AG10803 (cell line): Measurements from ENCODE around the gene FBXO3.

Experiments
- DNase-seq: peaks from one replicate; pipeline ENCODE4 v3.0.0; 2010; ENCODE audit warnings: low read depth
- H3K4me3 ChIP-seq: 2 replicates; pipeline ENCODE4 v1.5.1; 2011; ENCODE audit warnings: mild to moderate bottlenecking, low read length, control low read depth
- TF ChIP-seq, protein P1 (sequence below): conservative IDR thresholded peaks from 2 replicates; pipeline ENCODE4 v1.5.1; 2011; ENCODE audit warnings: mild to moderate bottlenecking, low read length, control low read depth, inconsistent platforms

FBXO3 gene

DNA sequence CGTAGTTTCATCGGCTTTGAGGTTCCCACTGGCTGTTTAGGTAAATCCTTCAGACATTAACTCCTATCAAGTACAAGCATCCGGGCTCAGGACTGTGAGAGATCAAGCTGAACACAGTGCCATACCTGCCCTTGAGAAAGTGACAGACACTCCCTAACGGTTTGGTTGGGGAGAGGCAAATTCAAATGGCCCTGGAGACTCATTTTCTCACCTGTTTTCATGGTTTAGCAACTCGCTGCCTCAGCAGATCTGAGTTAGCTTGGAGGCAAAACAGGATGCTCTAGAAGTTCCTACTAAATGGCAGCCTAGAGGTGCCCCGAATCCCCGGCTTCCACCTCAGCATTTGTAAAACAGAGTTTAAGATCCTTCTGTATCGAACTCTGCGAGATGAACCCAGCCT is 3.6 kb upstream of the FBXO3 start:
- TF ChIP-seq, protein P1, sequence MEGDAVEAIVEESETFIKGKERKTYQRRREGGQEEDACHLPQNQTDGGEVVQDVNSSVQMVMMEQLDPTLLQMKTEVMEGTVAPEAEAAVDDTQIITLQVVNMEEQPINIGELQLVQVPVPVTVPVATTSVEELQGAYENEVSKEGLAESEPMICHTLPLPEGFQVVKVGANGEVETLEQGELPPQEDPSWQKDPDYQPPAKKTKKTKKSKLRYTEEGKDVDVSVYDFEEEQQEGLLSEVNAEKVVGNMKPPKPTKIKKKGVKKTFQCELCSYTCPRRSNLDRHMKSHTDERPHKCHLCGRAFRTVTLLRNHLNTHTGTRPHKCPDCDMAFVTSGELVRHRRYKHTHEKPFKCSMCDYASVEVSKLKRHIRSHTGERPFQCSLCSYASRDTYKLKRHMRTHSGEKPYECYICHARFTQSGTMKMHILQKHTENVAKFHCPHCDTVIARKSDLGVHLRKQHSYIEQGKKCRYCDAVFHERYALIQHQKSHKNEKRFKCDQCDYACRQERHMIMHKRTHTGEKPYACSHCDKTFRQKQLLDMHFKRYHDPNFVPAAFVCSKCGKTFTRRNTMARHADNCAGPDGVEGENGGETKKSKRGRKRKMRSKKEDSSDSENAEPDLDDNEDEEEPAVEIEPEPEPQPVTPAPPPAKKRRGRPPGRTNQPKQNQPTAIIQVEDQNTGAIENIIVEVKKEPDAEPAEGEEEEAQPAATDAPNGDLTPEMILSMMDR, result no peak
- no peak overlapping the region for H3K4me3 ChIP-seq
- DNase-seq, result no peak

DNA sequence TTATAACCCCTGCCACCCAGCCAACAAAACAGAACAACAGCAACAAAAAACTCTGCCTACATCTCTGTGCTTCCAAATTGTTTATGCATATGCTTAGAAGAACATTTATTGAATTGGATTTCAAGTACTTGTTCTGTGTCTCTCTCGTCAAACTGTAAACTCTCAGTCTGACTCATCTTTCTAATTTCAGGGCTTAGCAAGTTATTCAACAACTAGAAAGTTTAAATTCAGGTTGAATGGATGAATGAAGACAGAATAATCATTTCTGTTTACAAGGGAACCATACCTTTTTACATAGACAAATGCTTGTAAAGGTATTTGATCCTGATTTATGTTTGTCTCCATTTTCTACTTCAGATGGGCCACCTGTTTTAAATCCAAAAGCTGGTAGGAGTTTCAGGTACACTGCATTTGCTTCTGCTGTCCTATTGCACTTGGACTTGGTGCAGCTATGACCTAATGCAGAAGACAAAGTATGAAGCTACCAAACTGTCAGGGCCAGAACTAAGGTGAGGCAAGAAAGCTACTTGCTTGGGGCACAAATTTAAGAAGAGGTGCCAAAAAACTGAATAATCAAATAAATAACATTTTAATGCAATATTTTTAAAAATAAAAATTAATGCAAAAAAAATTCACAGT is 1.6 kb upstream of the FBXO3 start:
- TF ChIP-seq, protein P1, result no peak
- no peak for DNase-seq
- no peak overlapping the region for H3K4me3 ChIP-seq

DNA sequence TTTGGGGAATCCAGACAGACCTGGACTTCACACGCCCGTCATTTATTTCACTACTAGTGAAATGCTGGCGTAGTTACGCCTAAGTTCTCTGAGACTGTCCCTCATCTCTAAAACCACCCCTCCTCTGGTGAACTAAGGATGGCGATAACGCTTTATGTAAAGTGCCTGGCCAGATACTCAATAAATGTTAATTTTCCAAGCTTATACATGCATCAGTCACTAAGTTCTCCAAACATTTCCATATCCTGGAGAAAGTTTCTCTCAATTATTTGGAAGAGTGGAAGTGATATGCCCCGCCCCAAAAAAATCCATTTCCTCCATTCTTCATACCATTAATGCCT is 1.1 kb upstream of the FBXO3 start:
- DNase-seq, result no peak
- H3K4me3 ChIP-seq, result no peak overlapping the region; the same call in 1 of the 2 replicates

DNA sequence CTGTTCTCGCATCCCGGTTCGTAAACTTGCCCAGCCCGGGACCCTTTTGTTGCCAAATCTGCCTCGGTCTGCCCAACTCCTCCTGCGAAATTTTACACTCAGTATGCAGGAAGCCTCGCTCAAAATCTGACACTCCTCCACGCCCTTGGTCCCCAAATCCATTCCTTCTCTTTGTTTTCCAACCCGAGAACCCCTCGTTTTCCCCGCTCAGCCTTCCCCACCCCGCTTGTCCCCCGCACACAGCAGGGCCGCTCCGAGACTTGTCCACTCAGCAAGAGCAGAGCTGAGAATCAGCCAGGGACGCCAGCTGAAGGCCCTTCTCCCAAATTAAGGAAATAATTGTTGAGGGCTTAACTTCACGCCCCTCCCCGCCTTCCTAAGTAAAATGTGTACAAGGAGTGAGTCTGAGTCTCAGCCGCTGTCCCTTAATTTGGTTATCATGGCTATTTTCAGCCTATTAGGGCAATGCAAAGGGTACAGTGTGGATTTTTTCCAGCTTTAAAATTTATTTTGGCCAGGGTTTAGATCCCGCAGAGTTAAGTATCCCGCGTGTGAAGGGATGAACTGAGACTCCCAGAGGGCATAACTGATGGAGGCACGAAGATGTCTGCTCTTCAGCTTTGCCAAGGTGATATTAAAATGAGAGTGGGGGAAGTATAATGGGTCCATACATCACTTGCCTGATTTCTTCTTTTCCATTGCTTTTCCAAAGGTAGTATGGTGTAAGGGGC is 581 bp upstream of the FBXO3 start:
- TF ChIP-seq, protein P1, result no peak
- DNase-seq, result no peak
- peak overlapping the region; percentile 92 for H3K4me3 ChIP-seq

More for the DNA sequence above, 1.1 kb upstream of the FBXO3 start:
- TF ChIP-seq, protein P1, result no peak

DNA sequence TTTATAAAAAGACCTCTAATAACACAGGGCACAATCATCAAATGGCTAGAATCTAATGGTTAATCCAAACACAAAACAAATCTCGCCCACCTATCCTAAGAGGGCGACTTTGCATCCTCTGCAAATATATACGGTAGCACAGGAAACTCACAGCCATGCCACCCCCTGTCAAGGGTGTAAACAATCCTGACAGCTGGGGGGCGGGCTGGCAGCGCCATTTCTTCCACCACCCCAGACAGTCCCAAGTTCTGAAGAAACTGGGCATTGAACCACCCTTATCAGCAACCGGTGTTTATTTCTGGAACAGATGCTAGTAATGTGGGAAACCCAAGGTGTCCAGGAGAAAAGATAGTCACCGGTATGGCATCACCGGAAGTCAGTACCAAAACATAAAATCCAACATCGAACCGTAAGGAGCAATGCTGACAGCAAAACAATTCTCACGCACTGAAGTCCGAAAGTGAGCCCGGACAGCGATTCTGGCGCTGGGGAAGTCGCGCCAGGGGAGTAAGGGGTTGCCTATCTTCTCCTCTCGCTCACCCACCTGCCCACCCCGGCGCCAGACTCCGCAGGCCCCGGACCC is 825 bp downstream of the FBXO3 start:
- DNase-seq, result no peak
- peak overlapping the region; percentile 92 for H3K4me3 ChIP-seq
- TF ChIP-seq, protein P1, result no peak

DNA sequence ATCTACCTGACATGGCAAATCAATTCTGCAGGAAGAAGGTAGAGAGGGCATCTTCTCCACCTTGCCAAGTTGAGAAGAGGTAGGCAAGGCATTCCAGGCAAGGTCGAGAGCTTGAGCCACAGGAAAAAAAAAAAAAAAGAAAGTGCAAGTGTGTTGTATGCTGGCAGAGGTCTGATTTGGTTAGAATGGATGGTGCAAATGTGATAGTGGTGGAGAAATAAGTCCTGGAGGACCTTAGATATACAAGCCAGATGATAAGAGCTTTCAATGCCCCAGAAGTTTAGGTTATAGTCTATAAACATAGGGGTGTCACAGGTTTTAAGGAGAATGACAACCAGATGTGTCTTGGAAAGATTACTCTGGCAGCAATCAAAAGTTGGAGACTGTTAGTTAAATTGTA is 1.4 kb downstream of the FBXO3 start:
- H3K4me3 ChIP-seq, result peak overlapping the region; percentile 92; the same call in 1 of the 2 replicates
- TF ChIP-seq, protein P1, result no peak
- no peak for DNase-seq

DNA sequence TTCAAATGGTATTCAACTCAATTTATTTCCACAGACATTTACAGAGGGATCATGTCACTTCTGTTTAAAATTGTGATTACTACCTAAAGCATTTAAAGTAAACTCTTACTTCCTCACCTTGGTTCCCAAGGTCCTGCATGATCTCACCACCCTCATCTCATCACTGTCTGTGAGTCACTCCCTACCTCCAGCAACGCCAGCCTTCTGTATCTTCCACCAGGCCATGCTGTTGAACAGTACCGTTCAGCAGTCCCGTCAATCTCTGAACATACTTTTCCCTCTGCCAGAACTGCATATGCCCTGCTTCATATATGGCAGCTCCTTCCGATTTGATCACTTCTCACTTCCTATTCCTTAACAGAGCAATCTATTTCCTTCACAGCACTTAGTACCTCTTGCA is 2.0 kb downstream of the FBXO3 start:
- no peak overlapping the region for H3K4me3 ChIP-seq
- no peak for DNase-seq
- TF ChIP-seq, protein P1, result no peak
